A673 (cell line): ENCODE measurements around the gene OOEP. TPM values are rescaled to one million over a fixed set of nuclear protein-coding genes. Genes with fewer than 3 reads are reported as not detected.

Experiments
- BruUV-seq: library from RNA; stranded (reverse); fragments of 400-500 nt; replicated peaks from 2 replicates; lab custom pipeline; 2021; lab: Mats Ljungman, UMichigan
- CTCF ChIA-PET: fragments of 300-600 bp; sonication (Branson Sonifier 250); formaldehyde crosslinking; loops from one replicate; lab custom pipeline; 2022; ENCODE audit warnings: antibody characterized with exemption; lab: Charles Lee
- POLR2A ChIA-PET: fragments of 300-600 bp; sonication (Branson Sonifier 250); formaldehyde crosslinking; loops from one replicate; lab custom pipeline; 2022; ENCODE audit warnings: antibody characterized with exemption; ENCODE audit not compliant: low non-redundant PET; lab: Charles Lee
- DNase-seq: peaks from one replicate; pipeline ENCODE4 v3.0.0-alpha.2; 2015; ENCODE audit warnings: low spot score
- H3K27ac ChIP-seq: fragments of 200-600 bp; sonication (generic); 2 replicates; pipeline ENCODE4 v1.5.1; 2016; ENCODE audit warnings: mixed run types, low read depth, mild to moderate bottlenecking, mixed read lengths, antibody characterized with exemption, low read length; ENCODE audit not compliant: poor library complexity, severe bottlenecking
- H3K27me3 ChIP-seq: fragments of 200-600 bp; sonication (generic); replicated peaks from 2 replicates; pipeline ENCODE4 v1.6.1; 2017; ENCODE audit warnings: mixed run types, low read depth, mild to moderate bottlenecking, mixed read lengths, antibody characterized with exemption, low read length; ENCODE audit not compliant: insufficient read depth, poor library complexity
- H3K36me3 ChIP-seq: fragments of 200-600 bp; sonication (generic); 2 replicates; pipeline ENCODE4 v1.6.1; 2016; ENCODE audit warnings: mixed run types, mild to moderate bottlenecking, mixed read lengths, antibody characterized with exemption, low read length; ENCODE audit not compliant: insufficient read depth, poor library complexity, severe bottlenecking
- H3K4me1 ChIP-seq: fragments of 200-600 bp; sonication (generic); 2 replicates; pipeline ENCODE4 v1.6.1; 2017; ENCODE audit warnings: mixed run types, mild to moderate bottlenecking, mixed read lengths, antibody characterized with exemption, low read length; ENCODE audit not compliant: insufficient read depth, poor library complexity, severe bottlenecking
- H3K4me3 ChIP-seq: fragments of 200-600 bp; sonication (generic); 2 replicates; pipeline ENCODE4 v1.5.1; 2016; ENCODE audit warnings: low read depth, mixed run types, mild to moderate bottlenecking, mixed read lengths, low read length; ENCODE audit not compliant: poor library complexity, severe bottlenecking
- H3K9me3 ChIP-seq: fragments of 200-600 bp; sonication (generic); 2 replicates; pipeline ENCODE4 v1.6.1; 2016; ENCODE audit warnings: mixed run types, low read depth, mild to moderate bottlenecking, mixed read lengths, antibody characterized with exemption, low read length; ENCODE audit not compliant: poor library complexity, severe bottlenecking
- EZH2 ChIP-seq: fragments of 200-600 bp; sonication (generic); IDR thresholded peaks from 2 replicates; pipeline ENCODE4 v1.6.1; 2017; ENCODE audit warnings: borderline replicate concordance, low read depth, mild to moderate bottlenecking, mixed read lengths, antibody characterized with exemption, low read length; ENCODE audit not compliant: poor library complexity, severe bottlenecking
- intact Hi-C: fragments of 100-400 bp; cut with micrococcal nuclease; formaldehyde crosslinking; loops from one replicate; pipeline ENCODE4 v1.10.0; 2022; ENCODE audit not compliant: unreplicated experiment
- total RNA-seq: library from RNA; stranded (reverse); gene quantifications from 2 replicates; pipeline ENCODE4 v1.2.3, GENCODE V29; 2021
- TF ChIP-seq, protein P1 (sequence below): fragments of 300-800, 200-600 bp; sonication (generic); conservative IDR thresholded peaks from 2 replicates; pipeline ENCODE4 v1.5.1; 2017; ENCODE audit warnings: low read depth, mild to moderate bottlenecking, antibody characterized with exemption, low read length, moderate library complexity, mixed read lengths

Gene OOEP
- total RNA-seq, 1 experiment from 2014 or later = not detected

DNA sequence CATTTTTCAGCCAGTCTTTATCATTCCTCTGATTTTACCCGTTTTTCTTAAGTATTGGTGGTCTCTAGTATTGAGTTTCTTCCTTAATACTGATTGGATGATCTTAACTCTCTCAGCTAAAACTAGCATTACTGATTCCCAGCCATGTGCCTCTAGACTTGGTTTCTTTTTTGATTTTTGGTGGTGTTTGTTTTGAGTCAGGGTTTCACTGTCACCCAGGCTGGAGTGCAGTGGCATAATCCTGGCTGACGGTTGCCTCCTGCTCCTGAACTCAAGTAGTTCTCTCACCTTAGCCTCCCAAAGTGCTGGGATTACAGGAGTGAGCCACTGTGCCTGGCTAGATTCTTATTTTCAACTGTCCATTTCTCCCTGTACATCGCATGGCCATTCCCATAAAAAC, 40.5 kb downstream of the OOEP start:
- H3K4me1 ChIP-seq = no peaks in the 10 kb centered on the region
- TF ChIP-seq, protein P1, sequence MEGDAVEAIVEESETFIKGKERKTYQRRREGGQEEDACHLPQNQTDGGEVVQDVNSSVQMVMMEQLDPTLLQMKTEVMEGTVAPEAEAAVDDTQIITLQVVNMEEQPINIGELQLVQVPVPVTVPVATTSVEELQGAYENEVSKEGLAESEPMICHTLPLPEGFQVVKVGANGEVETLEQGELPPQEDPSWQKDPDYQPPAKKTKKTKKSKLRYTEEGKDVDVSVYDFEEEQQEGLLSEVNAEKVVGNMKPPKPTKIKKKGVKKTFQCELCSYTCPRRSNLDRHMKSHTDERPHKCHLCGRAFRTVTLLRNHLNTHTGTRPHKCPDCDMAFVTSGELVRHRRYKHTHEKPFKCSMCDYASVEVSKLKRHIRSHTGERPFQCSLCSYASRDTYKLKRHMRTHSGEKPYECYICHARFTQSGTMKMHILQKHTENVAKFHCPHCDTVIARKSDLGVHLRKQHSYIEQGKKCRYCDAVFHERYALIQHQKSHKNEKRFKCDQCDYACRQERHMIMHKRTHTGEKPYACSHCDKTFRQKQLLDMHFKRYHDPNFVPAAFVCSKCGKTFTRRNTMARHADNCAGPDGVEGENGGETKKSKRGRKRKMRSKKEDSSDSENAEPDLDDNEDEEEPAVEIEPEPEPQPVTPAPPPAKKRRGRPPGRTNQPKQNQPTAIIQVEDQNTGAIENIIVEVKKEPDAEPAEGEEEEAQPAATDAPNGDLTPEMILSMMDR = no peak
- TF ChIP-seq EZH2 = no peak
- no peaks in the 10 kb centered on the region for H3K27me3 ChIP-seq
- H3K36me3 ChIP-seq = no peaks in the 10 kb centered on the region
- ChIA-PET POLR2A (no interaction called here), CTCF (no interaction called here)
- no peaks in the 10 kb centered on the region for H3K9me3 ChIP-seq
- H3K27ac ChIP-seq = no peak overlapping the region
- BruUV-seq = no TSS peak
- intact Hi-C loops = loop anchor here (5.0 to 10.0 kb wide), 4 partner anchors 42 to 1797 kb away; no protein-coding TSS in a partner anchor
- DNase-seq = no peak
- H3K4me3 ChIP-seq = no peak overlapping the region

DNA sequence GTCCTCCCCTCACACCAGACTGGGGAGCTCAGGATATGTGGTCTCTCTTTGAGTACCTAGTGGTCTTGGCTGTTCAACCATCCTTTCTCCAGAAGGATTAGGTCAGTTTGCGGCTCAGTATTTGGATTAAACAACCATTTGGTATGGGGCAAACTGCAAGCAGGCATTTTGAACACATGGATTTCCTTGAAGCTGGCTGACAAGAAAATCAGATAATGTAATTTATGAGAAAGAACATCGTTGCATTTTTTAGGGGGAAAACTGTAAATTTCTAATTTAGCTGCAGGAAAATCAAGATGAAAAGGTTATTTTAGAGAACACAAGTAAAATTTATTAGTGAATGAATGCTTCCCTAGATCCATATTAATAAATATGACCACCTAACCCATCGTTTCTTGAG, 40.9 kb downstream of the OOEP start:
- Histone ChIP-seq H3K4me3 (no peak overlapping the region), H3K9me3 (no peaks in the 10 kb centered on the region), H3K4me1 (no peaks in the 10 kb centered on the region), H3K36me3 (no peaks in the 10 kb centered on the region), H3K27ac (no peak overlapping the region), H3K27me3 (no peaks in the 10 kb centered on the region)
- intact Hi-C loops = loop anchor here (5.0 to 10.0 kb wide), 4 partner anchors 41 to 1796 kb away; no protein-coding TSS in a partner anchor
- CTCF ChIA-PET = no interaction called here
- no TSS peak for BruUV-seq
- POLR2A ChIA-PET = interaction anchor here (0.6 kb wide), 1 partner anchor 869 kb away, joined by 3 read pairs; no protein-coding TSS in a partner anchor
- TF ChIP-seq EZH2 = no peak
- TF ChIP-seq, protein P1 = no peak
- DNase-seq = no peak

DNA sequence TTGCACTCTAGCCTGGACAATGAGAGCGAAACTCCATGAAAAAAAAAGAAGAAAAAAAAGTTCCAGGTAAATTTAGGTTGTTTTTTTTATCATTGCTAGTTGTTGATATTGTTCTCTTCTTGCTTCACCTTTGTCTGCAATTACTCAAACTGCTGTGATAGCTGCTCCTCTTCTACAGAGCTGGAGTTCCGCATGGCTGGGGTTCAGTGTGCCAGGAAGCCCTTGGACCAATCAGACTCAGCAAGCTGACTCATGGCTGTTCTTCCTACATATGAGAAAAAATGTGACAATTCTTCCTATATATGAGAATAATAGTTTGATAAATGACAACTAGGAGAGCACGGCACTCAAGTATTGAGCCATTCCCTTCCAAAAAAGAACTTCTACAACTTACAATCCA, 44.0 kb downstream of the OOEP start:
- H3K4me1 ChIP-seq = no peaks in the 10 kb centered on the region
- no TSS peak for BruUV-seq
- POLR2A ChIA-PET = no interaction called here
- CTCF ChIA-PET = no interaction called here
- no peaks in the 10 kb centered on the region for H3K36me3 ChIP-seq
- intact Hi-C loops = loop anchor here (5.0 to 10.0 kb wide), 4 partner anchors 38 to 1793 kb away; no protein-coding TSS in a partner anchor
- H3K27me3 ChIP-seq = no peaks in the 10 kb centered on the region
- DNase-seq = no peak
- H3K27ac ChIP-seq = no peak overlapping the region
- H3K9me3 ChIP-seq = no peaks in the 10 kb centered on the region
- TF ChIP-seq, protein P1 = no peak
- TF ChIP-seq EZH2 = no peak
- H3K4me3 ChIP-seq = no peak overlapping the region
